ENCODE results near the gene FGFBP1. TPM values are rescaled to one million over a fixed set of nuclear protein-coding genes. Genes with fewer than 3 reads are reported as not detected.

Gene FGFBP1
- total RNA-seq, 1 experiment from 2014 or later: 13.8 TPM

GRCh38 chr4:15955670-15956069 is 17.1 kb upstream of the FGFBP1 start:
- Mint-ChIP-seq H3K4me3 (ENCODE audit: unreplicated experiment) (no peak overlapping the region), H3K9me3 (ENCODE audit: unreplicated experiment) (no peaks in the 10 kb centered on the region), H3K4me1 (ENCODE audit: insufficient read depth, unreplicated experiment) (peaks cover 10% of the 10 kb centered on the region), H3K36me3 (ENCODE audit: insufficient read depth, unreplicated experiment) (no peaks in the 10 kb centered on the region), H3K27ac (ENCODE audit: low read depth, unreplicated experiment) (no peak overlapping the region), H3K27me3 (ENCODE audit: insufficient read depth, unreplicated experiment) (no peaks in the 10 kb centered on the region)
- peak; percentile 46 for DNase-seq (ENCODE audit: unreplicated experiment)
- no TSS peak for BruUV-seq (replicated peaks)
- intact Hi-C loops (cut with micrococcal nuclease): loop anchor here (1.0 to 10.0 kb wide), 6 partner anchors 45 to 476 kb away; no protein-coding TSS in a partner anchor
- ChIA-PET CTCF (interaction anchor here (0.6 to 12.1 kb wide), 60 partner anchors 9 to 1747 kb away, joined by 3 to 357 read pairs (median 5); no protein-coding TSS in a partner anchor), POLR2A (interaction anchor here (0.6 to 2.4 kb wide), 7 partner anchors 18 to 323 kb away, joined by 3 to 27 read pairs (median 4); no protein-coding TSS in a partner anchor)
- peak; percentile 15 for TF ChIP-seq CTCF (IDR thresholded peaks at IDR 0.05; ENCODE audit: unreplicated experiment)

GRCh38 chr4:15953625-15954024 is 15.1 kb upstream of the FGFBP1 start:
- POLR2A ChIA-PET: interaction anchor here (0.7 kb wide), 2 partner anchors 94 to 146 kb away, joined by 3 read pairs; no protein-coding TSS in a partner anchor
- Mint-ChIP-seq H3K36me3 (ENCODE audit: insufficient read depth, unreplicated experiment) (peaks cover 4% of the 10 kb centered on the region), H3K9me3 (ENCODE audit: unreplicated experiment) (no peaks in the 10 kb centered on the region), H3K27ac (ENCODE audit: low read depth, unreplicated experiment) (no peak overlapping the region), H3K27me3 (ENCODE audit: insufficient read depth, unreplicated experiment) (no peaks in the 10 kb centered on the region), H3K4me1 (ENCODE audit: insufficient read depth, unreplicated experiment) (peaks cover 14% of the 10 kb centered on the region), H3K4me3 (ENCODE audit: unreplicated experiment) (no peak overlapping the region)
- BruUV-seq (replicated peaks): no TSS peak
- no peak for DNase-seq (ENCODE audit: unreplicated experiment)
- CTCF ChIA-PET: interaction anchor here (0.6 to 12.1 kb wide), 7 partner anchors 15 to 770 kb away, joined by 3 to 357 read pairs (median 3); partner anchors contain the start of gene FGFBP1
- intact Hi-C loops (cut with micrococcal nuclease): loop anchor here (10.0 kb wide), 1 partner anchor 311 kb away; no protein-coding TSS in a partner anchor
- TF ChIP-seq CTCF (IDR thresholded peaks at IDR 0.05; ENCODE audit: unreplicated experiment): no peak

- DNase-seq (ENCODE audit: unreplicated experiment): no peak
- Mint-ChIP-seq H3K36me3 (ENCODE audit: insufficient read depth, unreplicated experiment) (peaks cover 5% of the 10 kb centered on the region), H3K27me3 (ENCODE audit: insufficient read depth, unreplicated experiment) (no peaks in the 10 kb centered on the region), H3K9me3 (ENCODE audit: unreplicated experiment) (no peaks in the 10 kb centered on the region), H3K27ac (ENCODE audit: low read depth, unreplicated experiment) (no peak overlapping the region), H3K4me3 (ENCODE audit: unreplicated experiment) (no peak overlapping the region), H3K4me1 (ENCODE audit: insufficient read depth, unreplicated experiment) (peaks cover 29% of the 10 kb centered on the region)
- BruUV-seq (replicated peaks): no TSS peak
- ChIA-PET POLR2A (interaction anchor here (1.2 kb wide), 1 partner anchor 145 kb away, joined by 3 read pairs; no protein-coding TSS in a partner anchor), CTCF (interaction anchor here (0.7 to 12.1 kb wide), 4 partner anchors 19 to 146 kb away, joined by 3 to 357 read pairs (median 76); no protein-coding TSS in a partner anchor)
- no peak for TF ChIP-seq CTCF (IDR thresholded peaks at IDR 0.05; ENCODE audit: unreplicated experiment)
- intact Hi-C loops (cut with micrococcal nuclease): loop anchor here (10.0 kb wide), 1 partner anchor 313 kb away; no protein-coding TSS in a partner anchor
These were observed 13.2 kb upstream of the FGFBP1 start for GRCh38 chr4:15951781-15952180.

GRCh38 chr4:15948826-15949225 is 10.3 kb upstream of the FGFBP1 start:
- intact Hi-C loops (cut with micrococcal nuclease): no loop called here
- no peaks in the 10 kb centered on the region for H3K9me3 Mint-ChIP-seq (ENCODE audit: unreplicated experiment)
- H3K4me1 Mint-ChIP-seq (ENCODE audit: insufficient read depth, unreplicated experiment): peaks cover 25% of the 10 kb centered on the region
- no peak for TF ChIP-seq CTCF (IDR thresholded peaks at IDR 0.05; ENCODE audit: unreplicated experiment)
- ChIA-PET POLR2A (interaction anchor here (1.3 kb wide), 1 partner anchor 11 kb away, joined by 3 read pairs; no protein-coding TSS in a partner anchor), CTCF (interaction anchor here (0.7 to 12.1 kb wide), 6 partner anchors 13 to 183 kb away, joined by 3 to 357 read pairs (median 3); no protein-coding TSS in a partner anchor)
- H3K36me3 Mint-ChIP-seq (ENCODE audit: insufficient read depth, unreplicated experiment): peaks cover 5% of the 10 kb centered on the region
- no TSS peak for BruUV-seq (replicated peaks)
- H3K27ac Mint-ChIP-seq (ENCODE audit: low read depth, unreplicated experiment): peak overlapping the region; percentile 66
- H3K4me3 Mint-ChIP-seq (ENCODE audit: unreplicated experiment): no peak overlapping the region
- peak; percentile 25 for DNase-seq (ENCODE audit: unreplicated experiment)
- no peaks in the 10 kb centered on the region for H3K27me3 Mint-ChIP-seq (ENCODE audit: insufficient read depth, unreplicated experiment)
